ENCODE results near the gene MYOCD.

The MYOCD gene

DNA sequence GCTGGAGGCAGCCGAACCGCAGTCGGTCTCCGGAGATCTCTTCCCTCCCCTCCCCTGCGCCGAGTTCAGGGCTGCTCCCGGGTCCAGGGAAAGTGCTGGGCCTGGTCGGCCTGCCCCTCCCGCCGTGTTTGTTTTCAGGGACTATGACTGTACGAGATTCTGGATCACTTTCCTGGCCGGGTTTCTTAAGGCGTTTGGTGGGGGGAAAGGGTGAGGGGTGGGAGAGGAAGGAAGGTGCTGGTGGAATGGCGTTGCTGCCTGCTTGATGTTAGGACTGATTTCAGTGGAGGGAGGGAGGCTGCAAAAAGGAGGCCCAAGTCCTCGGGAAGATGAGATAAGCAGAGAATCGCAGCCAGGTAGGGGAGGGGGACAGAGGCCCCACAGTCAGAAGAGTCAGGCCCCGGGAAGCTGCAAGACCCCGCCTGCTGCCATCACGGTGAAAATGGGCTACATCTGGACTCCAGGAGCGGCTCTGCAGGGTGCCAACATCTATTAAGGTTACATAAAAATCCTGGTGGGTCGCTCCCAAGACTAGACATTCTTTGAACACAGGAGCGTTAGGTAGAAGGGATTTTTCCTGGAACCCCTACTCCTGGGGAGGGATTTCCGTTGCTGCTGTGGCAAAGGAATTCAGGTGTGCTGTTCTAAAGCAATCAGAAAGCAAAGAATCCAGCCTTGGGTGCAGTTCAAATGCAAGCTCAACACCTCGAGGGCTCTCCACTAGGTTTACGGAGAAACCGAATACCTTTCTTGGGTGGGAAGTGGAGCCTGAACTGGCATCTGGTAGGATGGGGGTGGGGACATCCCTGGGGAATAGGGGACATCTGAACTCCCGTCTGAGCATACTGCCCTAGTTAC lies 124.8 kb downstream of the MYOCD start:
- no peak for DNase-seq (ENCODE audit: extremely low spot score)
- POLR2A ChIA-PET, result no interaction called here

GRCh38 chr17:12794919-12795532 lies 129.3 kb downstream of the MYOCD start:
- DNase-seq (ENCODE audit: extremely low spot score), result no peak
- CTCF ChIA-PET, result interaction anchor here (1.2 to 2.6 kb wide), 2 partner anchors 208 to 235 kb away, joined by 3 to 7 read pairs; no protein-coding TSS in a partner anchor

More for the DNA sequence above, 124.8 kb downstream of the MYOCD start:
- CTCF ChIA-PET, result interaction anchor here (0.8 kb wide), 1 partner anchor 15 kb away, joined by 3 read pairs; no protein-coding TSS in a partner anchor
- TF ChIP-seq, protein P1, sequence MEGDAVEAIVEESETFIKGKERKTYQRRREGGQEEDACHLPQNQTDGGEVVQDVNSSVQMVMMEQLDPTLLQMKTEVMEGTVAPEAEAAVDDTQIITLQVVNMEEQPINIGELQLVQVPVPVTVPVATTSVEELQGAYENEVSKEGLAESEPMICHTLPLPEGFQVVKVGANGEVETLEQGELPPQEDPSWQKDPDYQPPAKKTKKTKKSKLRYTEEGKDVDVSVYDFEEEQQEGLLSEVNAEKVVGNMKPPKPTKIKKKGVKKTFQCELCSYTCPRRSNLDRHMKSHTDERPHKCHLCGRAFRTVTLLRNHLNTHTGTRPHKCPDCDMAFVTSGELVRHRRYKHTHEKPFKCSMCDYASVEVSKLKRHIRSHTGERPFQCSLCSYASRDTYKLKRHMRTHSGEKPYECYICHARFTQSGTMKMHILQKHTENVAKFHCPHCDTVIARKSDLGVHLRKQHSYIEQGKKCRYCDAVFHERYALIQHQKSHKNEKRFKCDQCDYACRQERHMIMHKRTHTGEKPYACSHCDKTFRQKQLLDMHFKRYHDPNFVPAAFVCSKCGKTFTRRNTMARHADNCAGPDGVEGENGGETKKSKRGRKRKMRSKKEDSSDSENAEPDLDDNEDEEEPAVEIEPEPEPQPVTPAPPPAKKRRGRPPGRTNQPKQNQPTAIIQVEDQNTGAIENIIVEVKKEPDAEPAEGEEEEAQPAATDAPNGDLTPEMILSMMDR (IDR thresholded peaks at IDR 0.05; ENCODE audit: control extremely low read depth, extremely low read depth, low read depth, missing control alignments), result no peak

DNA sequence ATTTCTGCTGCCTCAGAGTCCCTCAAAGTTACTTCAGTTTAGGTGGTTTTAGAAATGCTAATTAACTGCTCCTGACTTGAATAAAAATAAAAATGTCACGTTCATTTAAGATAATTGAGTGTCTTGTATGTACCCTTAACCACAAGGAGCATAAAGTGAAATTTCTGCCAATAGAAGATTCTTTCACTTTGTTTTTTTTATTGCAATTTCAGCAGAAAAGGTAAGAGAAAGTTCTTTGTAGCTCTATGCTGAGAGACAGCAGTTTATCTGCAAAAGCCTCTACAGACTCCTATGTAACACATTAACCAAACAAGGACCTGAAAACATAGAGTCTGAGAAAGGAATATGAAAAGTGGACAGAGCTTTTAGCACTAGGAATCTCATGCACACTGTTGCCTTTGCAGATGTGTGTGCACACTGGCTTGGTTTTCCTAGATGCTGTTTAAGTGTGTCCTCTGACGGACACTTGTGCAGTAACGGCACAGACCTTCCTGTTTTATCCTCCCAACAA lies 135.2 kb downstream of the MYOCD start:
- no peak for DNase-seq (ENCODE audit: extremely low spot score)
- POLR2A ChIA-PET, result no interaction called here
- TF ChIP-seq, protein P1 (IDR thresholded peaks at IDR 0.05; ENCODE audit: control extremely low read depth, extremely low read depth, low read depth, missing control alignments), result no peak
- CTCF ChIA-PET, result no interaction called here

More at GRCh38 chr17:12794919-12795532, 129.3 kb downstream of the MYOCD start:
- POLR2A ChIA-PET, result no interaction called here
- TF ChIP-seq, protein P1 (IDR thresholded peaks at IDR 0.05; ENCODE audit: control extremely low read depth, extremely low read depth, low read depth, missing control alignments), result no peak

DNA sequence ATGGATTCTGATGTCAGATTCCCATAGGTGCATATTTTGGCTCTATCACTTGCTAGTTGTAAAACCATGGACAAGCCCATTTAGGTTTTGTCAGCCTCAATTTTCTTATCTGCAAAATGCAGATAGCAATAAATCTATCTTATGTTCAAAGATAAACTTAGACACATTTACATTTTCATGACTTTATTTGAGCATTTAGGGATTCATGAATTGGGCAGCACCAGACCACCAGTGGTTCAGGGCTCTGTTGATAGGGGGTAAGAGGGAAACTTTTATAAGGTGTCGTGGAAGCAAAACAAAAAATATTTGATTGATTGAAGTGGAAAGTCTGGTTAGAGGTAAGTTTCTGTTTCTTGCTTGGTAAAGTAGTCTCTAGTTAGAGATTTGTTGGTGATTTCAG lies 140.9 kb downstream of the MYOCD start:
- TF ChIP-seq, protein P1 (IDR thresholded peaks at IDR 0.05; ENCODE audit: control extremely low read depth, extremely low read depth, low read depth, missing control alignments), result no peak
- DNase-seq (ENCODE audit: extremely low spot score), result no peak
- CTCF ChIA-PET, result no interaction called here
- POLR2A ChIA-PET, result no interaction called here

GRCh38 chr17:12808723-12809122 lies 143.0 kb downstream of the MYOCD start:
- no peak for DNase-seq (ENCODE audit: extremely low spot score)
- POLR2A ChIA-PET, result no interaction called here
- CTCF ChIA-PET, result no interaction called here
- TF ChIP-seq, protein P1 (IDR thresholded peaks at IDR 0.05; ENCODE audit: control extremely low read depth, extremely low read depth, low read depth, missing control alignments), result no peak

DNA sequence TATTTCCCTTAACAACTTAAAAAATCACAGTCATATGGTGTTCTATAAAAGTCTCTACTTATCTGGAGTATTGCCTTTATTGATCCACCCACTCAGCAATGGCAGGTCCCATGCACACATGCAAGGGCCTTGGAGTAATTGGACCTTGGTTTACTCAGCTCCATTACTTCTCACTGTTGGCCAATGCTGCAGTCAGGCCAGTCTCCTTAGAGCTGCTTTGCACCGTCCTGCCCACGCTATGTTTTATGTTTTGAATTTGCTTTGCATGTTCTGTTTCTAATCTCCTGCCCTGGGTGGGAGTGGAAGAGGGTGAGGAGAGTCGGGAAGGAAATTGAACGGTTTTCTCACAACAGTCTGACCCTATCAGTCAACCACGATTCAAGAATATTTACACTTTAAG lies 147.2 kb downstream of the MYOCD start:
- TF ChIP-seq, protein P1 (IDR thresholded peaks at IDR 0.05; ENCODE audit: control extremely low read depth, extremely low read depth, low read depth, missing control alignments), result no peak
- ChIA-PET POLR2A (no interaction called here), CTCF (interaction anchor here (1.0 kb wide), 1 partner anchor 12 kb away, joined by 3 read pairs; no protein-coding TSS in a partner anchor)
- no peak for DNase-seq (ENCODE audit: extremely low spot score)
